Ishikawa (cell line): ENCODE results near the gene RIMBP2.

ENCODE experiments used
- EP300 ChIP-seq: IDR thresholded peaks from 2 replicates; pipeline ENCODE4 v1.6.1; 2012; ENCODE audit warnings: borderline replicate concordance
- FOXM1 ChIP-seq: IDR thresholded peaks from 2 replicates; pipeline ENCODE4 v1.6.1; 2012; ENCODE audit warnings: low read depth, borderline replicate concordance
- NFIC ChIP-seq: IDR thresholded peaks from 2 replicates; pipeline ENCODE4 v1.6.1; 2012
- TEAD4 ChIP-seq: IDR thresholded peaks from 2 replicates; pipeline ENCODE4 v1.6.1; 2012
- TF ChIP-seq, protein P1 (sequence below): IDR thresholded peaks from 2 replicates; pipeline ENCODE4 v1.6.1; 2012

DNA sequence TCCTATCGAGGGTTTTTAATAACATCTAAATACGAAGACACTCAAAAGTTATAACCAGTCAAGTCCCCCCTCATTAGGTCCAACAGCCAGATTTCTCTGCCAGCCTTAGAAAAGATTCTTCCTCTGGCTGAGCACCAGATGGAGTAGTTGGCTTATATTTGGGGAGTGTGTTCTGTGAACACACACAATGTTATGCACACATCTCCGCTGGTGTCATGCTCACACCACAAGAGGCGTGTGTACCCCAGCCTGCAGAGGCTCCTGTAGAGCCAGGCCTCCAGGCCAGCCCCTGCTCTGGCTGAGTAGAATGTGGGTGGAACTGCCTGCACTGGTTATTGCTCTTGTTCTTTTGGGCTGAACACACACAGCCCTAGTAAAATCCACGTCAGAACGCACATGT lies 314.4 kb downstream of the RIMBP2 start:
- TF ChIP-seq FOXM1 = no peak
- TF ChIP-seq NFIC = no peak
- TF ChIP-seq, protein P1, sequence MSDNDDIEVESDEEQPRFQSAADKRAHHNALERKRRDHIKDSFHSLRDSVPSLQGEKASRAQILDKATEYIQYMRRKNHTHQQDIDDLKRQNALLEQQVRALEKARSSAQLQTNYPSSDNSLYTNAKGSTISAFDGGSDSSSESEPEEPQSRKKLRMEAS = no peak
- no peak for TF ChIP-seq TEAD4
- no peak for TF ChIP-seq EP300
